ENCODE results near the gene PERM1.
A peak's percentile ranks its signal among the peaks of the same experiment; 100 is the strongest.
"Not testable (repeated sequence)": the region's sequence is repeated elsewhere in the genome, so short reads cannot be mapped to it uniquely, and the experiment has no call there.

Gene PERM1

GRCh38 chr1:956636-957035 is 25.3 kb downstream of the PERM1 start:
- no peak for ATAC-seq (replicated peaks)
- no peak overlapping the region for H3K27ac Mint-ChIP-seq
- H3K27me3 Mint-ChIP-seq, result no peaks in the 10 kb centered on the region
- no peak for DNase-seq
- peaks cover 34% of the 10 kb centered on the region for H3K36me3 Mint-ChIP-seq (ENCODE audit: insufficient read depth)
- no peak overlapping the region for H3K4me3 Mint-ChIP-seq
- H3K4me1 Mint-ChIP-seq (ENCODE audit: low read depth in 2 of 2), result peaks cover 21% of the 10 kb centered on the region in 2 donors
- no peaks in the 10 kb centered on the region for H3K9me3 Mint-ChIP-seq

GRCh38 chr1:955474-955873 is 26.4 kb downstream of the PERM1 start:
- H3K4me3 Mint-ChIP-seq, result no peak overlapping the region
- H3K27me3 Mint-ChIP-seq, result no peaks in the 10 kb centered on the region
- H3K9me3 Mint-ChIP-seq, result no peaks in the 10 kb centered on the region
- H3K36me3 Mint-ChIP-seq (ENCODE audit: insufficient read depth), result peaks cover 38% of the 10 kb centered on the region
- ATAC-seq (replicated peaks) (no peak), DNase-seq (no peak)
- no peak overlapping the region for H3K27ac Mint-ChIP-seq
- H3K4me1 Mint-ChIP-seq (ENCODE audit: low read depth in 2 of 2), result peaks cover 21% of the 10 kb centered on the region in 2 donors

- no peaks in the 10 kb centered on the region for H3K27me3 Mint-ChIP-seq
- no peak for ATAC-seq (replicated peaks)
- H3K9me3 Mint-ChIP-seq, result no peaks in the 10 kb centered on the region
- no peak for DNase-seq
- H3K4me1 Mint-ChIP-seq (ENCODE audit: low read depth in 2 of 2), result peaks cover 21 to 23% of the 10 kb centered on the region in 2 donors
- H3K27ac Mint-ChIP-seq, result no peak overlapping the region
- no peak overlapping the region for H3K4me3 Mint-ChIP-seq
- peaks cover 38% of the 10 kb centered on the region for H3K36me3 Mint-ChIP-seq (ENCODE audit: insufficient read depth)
Observed at GRCh38 chr1:954927-955326, 27.0 kb downstream of the PERM1 start.

GRCh38 chr1:953524-954320 is 28.2 kb downstream of the PERM1 start:
- Mint-ChIP-seq H3K27ac (no peak overlapping the region), H3K27me3 (no peaks in the 10 kb centered on the region), H3K9me3 (no peaks in the 10 kb centered on the region), H3K4me1 (ENCODE audit: low read depth in 2 of 2) (peaks cover 20 to 23% of the 10 kb centered on the region in 2 donors), H3K4me3 (no peak overlapping the region), H3K36me3 (ENCODE audit: insufficient read depth) (peaks cover 41% of the 10 kb centered on the region)
- DNase-seq (no peak), ATAC-seq (replicated peaks) (no peak)

- H3K27me3 Mint-ChIP-seq, result no peaks in the 10 kb centered on the region
- H3K27ac Mint-ChIP-seq, result no peak overlapping the region
- ATAC-seq (replicated peaks) (no peak), DNase-seq (no peak)
- peaks cover 37% of the 10 kb centered on the region for H3K36me3 Mint-ChIP-seq (ENCODE audit: insufficient read depth)
- H3K9me3 Mint-ChIP-seq, result no peaks in the 10 kb centered on the region
- no peak overlapping the region for H3K4me3 Mint-ChIP-seq
- peaks cover 9 to 15% of the 10 kb centered on the region in 2 donors for H3K4me1 Mint-ChIP-seq (ENCODE audit: low read depth in 2 of 2)
Observed at GRCh38 chr1:952603-953002, 29.3 kb downstream of the PERM1 start.

GRCh38 chr1:952201-952600 is 29.7 kb downstream of the PERM1 start:
- DNase-seq, result no peak
- peaks cover 33% of the 10 kb centered on the region for H3K36me3 Mint-ChIP-seq (ENCODE audit: insufficient read depth)
- no peaks in the 10 kb centered on the region for H3K27me3 Mint-ChIP-seq
- H3K27ac Mint-ChIP-seq, result no peak overlapping the region
- H3K4me3 Mint-ChIP-seq, result no peak overlapping the region
- no peak for ATAC-seq (replicated peaks)
- H3K4me1 Mint-ChIP-seq (ENCODE audit: low read depth in 2 of 2), result peaks cover 5 to 11% of the 10 kb centered on the region in 2 donors
- no peaks in the 10 kb centered on the region for H3K9me3 Mint-ChIP-seq

GRCh38 chr1:951364-951763 is 30.5 kb downstream of the PERM1 start:
- Mint-ChIP-seq H3K4me1 (ENCODE audit: low read depth in 2 of 2) (peaks cover 5 to 9% of the 10 kb centered on the region in 2 donors), H3K27me3 (no peaks in the 10 kb centered on the region), H3K27ac (no peak overlapping the region), H3K36me3 (ENCODE audit: insufficient read depth) (peaks cover 31% of the 10 kb centered on the region), H3K4me3 (no peak overlapping the region), H3K9me3 (no peaks in the 10 kb centered on the region)
- no peak for DNase-seq
- ATAC-seq (replicated peaks), result no peak

GRCh38 chr1:950881-951280 is 31.0 kb downstream of the PERM1 start:
- DNase-seq (no peak), ATAC-seq (replicated peaks) (no peak)
- H3K27ac Mint-ChIP-seq, result no peak overlapping the region
- H3K4me1 Mint-ChIP-seq (ENCODE audit: low read depth in 2 of 2), result peaks cover 5 to 9% of the 10 kb centered on the region in 2 donors
- no peaks in the 10 kb centered on the region for H3K9me3 Mint-ChIP-seq
- H3K27me3 Mint-ChIP-seq, result no peaks in the 10 kb centered on the region
- H3K36me3 Mint-ChIP-seq (ENCODE audit: insufficient read depth), result peaks cover 31% of the 10 kb centered on the region
- H3K4me3 Mint-ChIP-seq, result no peak overlapping the region

GRCh38 chr1:950268-950667 is 31.6 kb downstream of the PERM1 start:
- DNase-seq (no peak), ATAC-seq (replicated peaks) (no peak)
- Mint-ChIP-seq H3K27ac (no peak overlapping the region), H3K4me1 (ENCODE audit: low read depth in 2 of 2) (peaks cover 8% of the 10 kb centered on the region in 2 donors), H3K9me3 (no peaks in the 10 kb centered on the region), H3K36me3 (ENCODE audit: insufficient read depth) (peaks cover 31% of the 10 kb centered on the region), H3K4me3 (no peak overlapping the region), H3K27me3 (no peaks in the 10 kb centered on the region)

- Mint-ChIP-seq H3K27me3 (peaks cover 0 to 6% of the 10 kb centered on the region in 2 donors), H3K27ac (no peak overlapping the region), H3K4me1 (ENCODE audit: low read depth in 2 of 2) (peaks cover 3 to 6% of the 10 kb centered on the region in 2 donors), H3K36me3 (ENCODE audit: insufficient read depth) (peaks cover 19% of the 10 kb centered on the region), H3K4me3 (no peak overlapping the region), H3K9me3 (no peaks in the 10 kb centered on the region)
- DNase-seq (no peak), ATAC-seq (replicated peaks) (no peak)
Observed at GRCh38 chr1:947958-948357, 33.9 kb downstream of the PERM1 start.

- ATAC-seq (replicated peaks); DNase-seq; H3K9me3 Mint-ChIP-seq; H3K27ac Mint-ChIP-seq; H3K4me1 Mint-ChIP-seq (ENCODE audit: low read depth in 2 of 2); H3K4me3 Mint-ChIP-seq; H3K27me3 Mint-ChIP-seq: not testable (repeated sequence)
- peaks cover 18% of the 10 kb centered on the region for H3K36me3 Mint-ChIP-seq (ENCODE audit: insufficient read depth)
Observed at GRCh38 chr1:946811-947210, 35.1 kb downstream of the PERM1 start.

GRCh38 chr1:945688-946556 is 36.0 kb downstream of the PERM1 start:
- Mint-ChIP-seq H3K4me1 (ENCODE audit: low read depth in 2 of 2) (peaks cover 7 to 8% of the 10 kb centered on the region in 2 donors), H3K4me3 (no peak overlapping the region), H3K36me3 (ENCODE audit: insufficient read depth) (peaks cover 19% of the 10 kb centered on the region), H3K27ac (no peak overlapping the region), H3K27me3 (peaks cover 6 to 17% of the 10 kb centered on the region in 2 donors), H3K9me3 (no peaks in the 10 kb centered on the region)
- ATAC-seq (replicated peaks) (no peak), DNase-seq (no peak)

GRCh38 chr1:944341-945325 is 37.3 kb downstream of the PERM1 start:
- Mint-ChIP-seq H3K4me3 (peak overlapping the region in 1 of 2 donors; percentile 19), H3K9me3 (no peaks in the 10 kb centered on the region), H3K4me1 (ENCODE audit: low read depth in 2 of 2) (peaks cover 7 to 8% of the 10 kb centered on the region in 2 donors), H3K27me3 (peaks cover 10 to 23% of the 10 kb centered on the region in 2 donors), H3K27ac (no peak overlapping the region), H3K36me3 (ENCODE audit: insufficient read depth) (peaks cover 16% of the 10 kb centered on the region)
- no peak for ATAC-seq (replicated peaks)
- no peak for DNase-seq

All from effector memory CD8-positive, alpha-beta T cell (primary cell).